Panc1 (cell line): Measurements from ENCODE around the gene ARFGAP1. TPM values are rescaled to one million over a fixed set of nuclear protein-coding genes. Genes with fewer than 3 reads are reported as not detected.

ENCODE experiments used
- ATAC-seq: fragments of 200-7000 bp; cut with Tn5 transposase; 2 replicates; pipeline ENCODE4 v1.9.1; 2020; ENCODE audit warnings: mild to moderate bottlenecking, moderate library complexity
- BruUV-seq: library from RNA; stranded (reverse); fragments of 400-500 nt; replicated peaks from 2 replicates; lab custom pipeline; 2021; lab: Mats Ljungman, UMichigan
- CTCF ChIA-PET: fragments of 300-600 bp; sonication (Branson Sonifier 250); formaldehyde crosslinking; loops from one replicate; lab custom pipeline; 2022; ENCODE audit warnings: antibody characterized with exemption; lab: Charles Lee
- POLR2A ChIA-PET: fragments of 300-600 bp; sonication (Branson Sonifier 250); formaldehyde crosslinking; loops from one replicate; lab custom pipeline; 2022; ENCODE audit warnings: antibody characterized with exemption; lab: Charles Lee
- DNase-seq: peaks from one replicate; pipeline ENCODE4 v3.0.0-alpha.2; 2010; ENCODE audit warnings: low read depth, low spot score
- H3K27ac ChIP-seq: 2 replicates; pipeline ENCODE4 v1.5.1; 2011; ENCODE audit warnings: mild to moderate bottlenecking, low read length, inconsistent platforms
- H3K27me3 ChIP-seq: fragments of 200-500 bp; sonication (Bioruptor generic); 2 replicates; pipeline ENCODE4 v1.6.0; 2014; ENCODE audit warnings: low read length, inconsistent platforms; ENCODE audit not compliant: control insufficient read depth, insufficient read depth
- H3K36me3 ChIP-seq: fragments of 200-500 bp; sonication (Bioruptor generic); 2 replicates; pipeline ENCODE4 v1.5.1; 2014; ENCODE audit warnings: inconsistent platforms, mild to moderate bottlenecking, low read length, moderate library complexity; ENCODE audit not compliant: control insufficient read depth, insufficient read depth
- H3K4me1 ChIP-seq: 2 replicates; pipeline ENCODE4 v1.5.1; 2011; ENCODE audit warnings: inconsistent platforms, mild to moderate bottlenecking, low read length, moderate library complexity; ENCODE audit not compliant: control insufficient read depth, insufficient read depth
- H3K4me3 ChIP-seq, 2 experiments: 2 replicates each; pipeline ENCODE4 v1.5.1; 2011 to 2012; ENCODE audit warnings: low read depth in 2 of 2, low read length in 2 of 2, mild to moderate bottlenecking in 2 of 2, inconsistent platforms in 1 of 2, moderate library complexity in 1 of 2
- H3K9me3 ChIP-seq: fragments of 200-500 bp; sonication (Bioruptor generic); 2 replicates; pipeline ENCODE4 v1.5.1; 2014; ENCODE audit warnings: low read depth, mild to moderate bottlenecking, inconsistent platforms, low read length, moderate library complexity; ENCODE audit not compliant: control insufficient read depth, insufficient read depth
- CTCF ChIP-seq: fragments of 450-650 bp; IDR thresholded peaks from 2 replicates; pipeline ENCODE4 v1.5.1; 2017; ENCODE audit warnings: mild to moderate bottlenecking
- POLR2AphosphoS5 ChIP-seq: IDR thresholded peaks from 2 replicates; pipeline ENCODE4 v1.6.1; 2012; ENCODE audit warnings: mild to moderate bottlenecking, low read depth, low read length, moderate library complexity
- REST ChIP-seq, 2 experiments: IDR thresholded peaks; 2 replicates each; pipeline ENCODE4 v1.6.1; 2011 to 2012; ENCODE audit warnings: low read depth in 2 of 2, control low read depth in 1 of 2, low read length in 1 of 2, mild to moderate bottlenecking in 1 of 2, moderate library complexity in 1 of 2; ENCODE audit not compliant: insufficient read depth in 1 of 2
- SIN3A ChIP-seq: IDR thresholded peaks from 2 replicates; pipeline ENCODE4 v1.6.1; 2012; ENCODE audit warnings: low read depth, mild to moderate bottlenecking, low read length, moderate library complexity, borderline replicate concordance; ENCODE audit not compliant: insufficient read depth
- TCF7L2 ChIP-seq: IDR thresholded peaks from 2 replicates; pipeline ENCODE4 v1.6.1; 2011; ENCODE audit warnings: mild to moderate bottlenecking, low read depth, low read length, inconsistent platforms
- in situ Hi-C: cut with HindIII; loops from 2 replicates; pipeline ENCODE4 v1.10.0; 2016; ENCODE audit warnings: low sequenced_read_pairs, low pct_unique_long_range_greater_than_20kb
- intact Hi-C: fragments of 100-400 bp; cut with micrococcal nuclease; formaldehyde crosslinking; loops from one replicate; pipeline ENCODE4 v1.10.0; 2022; ENCODE audit not compliant: unreplicated experiment
- total RNA-seq: library from RNA; stranded (reverse); gene quantifications from one replicate; pipeline ENCODE4 v1.2.1, GENCODE V29; 2021; ENCODE audit not compliant: unreplicated experiment

Gene ARFGAP1
- total RNA-seq, 1 experiment from 2014 or later: 110 TPM

GRCh38 chr20:63331741-63332400 is 59.3 kb downstream of the ARFGAP1 start:
- DNase-seq (no peak), ATAC-seq (no peak)
- Histone ChIP-seq H3K4me3 (no peak overlapping the region), H3K9me3 (no peaks in the 10 kb centered on the region), H3K27me3 (no peaks in the 10 kb centered on the region), H3K27ac (no peak overlapping the region), H3K4me1 (no peaks in the 10 kb centered on the region), H3K36me3 (no peaks in the 10 kb centered on the region)
- TF ChIP-seq TCF7L2: no peak
- TF ChIP-seq REST (IDR thresholded peaks at IDR 0.05; ENCODE audit: insufficient read depth in 1 of 2, low read depth in 2 of 2, low read length in 1 of 2): no peak
- TF ChIP-seq SIN3A: no peak
- TF ChIP-seq CTCF: no peak
- no peak for TF ChIP-seq POLR2AphosphoS5
- ChIA-PET CTCF (no interaction called here), POLR2A (no interaction called here)
- intact Hi-C loops (no loop called here), in situ Hi-C loops (no loop called here)
- no TSS peak for BruUV-seq

- Histone ChIP-seq H3K27ac (no peak overlapping the region), H3K9me3 (no peaks in the 10 kb centered on the region), H3K36me3 (no peaks in the 10 kb centered on the region), H3K4me1 (no peaks in the 10 kb centered on the region), H3K4me3 (no peak overlapping the region), H3K27me3 (no peaks in the 10 kb centered on the region)
- no peak for ATAC-seq
- DNase-seq: no peak
- in situ Hi-C loops (no loop called here), intact Hi-C loops (no loop called here)
- CTCF ChIA-PET: no interaction called here
- TF ChIP-seq CTCF: no peak
- no peak for TF ChIP-seq POLR2AphosphoS5
- TF ChIP-seq REST (IDR thresholded peaks at IDR 0.05; ENCODE audit: insufficient read depth in 1 of 2, low read depth in 2 of 2, low read length in 1 of 2): no peak
- no peak for TF ChIP-seq TCF7L2
- POLR2A ChIA-PET: no interaction called here
- no TSS peak for BruUV-seq
Observed at GRCh38 chr20:63332488-63333240, 60.1 kb downstream of the ARFGAP1 start.
